HEK293 (cell line): ENCODE results near the gene VAT1L.

Source experiments
- ZNF10 ChIP-seq: fragments of 450-650 bp; formaldehyde crosslinking; IDR thresholded peaks from 2 replicates; pipeline ENCODE4 v1.5.1; 2017; ENCODE audit warnings: missing biosample characterization, missing genetic modification characterization
- ZNF121 ChIP-seq: fragments of 450-650 bp; formaldehyde crosslinking; IDR thresholded peaks from 2 replicates; pipeline ENCODE4 v1.5.1; 2016; ENCODE audit warnings: missing biosample characterization, missing genetic modification characterization
- ZNF248 ChIP-seq: fragments of 450-650 bp; formaldehyde crosslinking; IDR thresholded peaks from 2 replicates; pipeline ENCODE4 v1.5.1; 2017; ENCODE audit warnings: missing biosample characterization, missing genetic modification characterization

- TF ChIP-seq ZNF121 (tag by site-specific recombination) (no peak), ZNF10 (tag by site-specific recombination) (no peak), ZNF248 (no peak)
These were observed 158.5 kb downstream of the VAT1L start for GRCh38 chr16:77946823-77947222.
